Articular chondrocyte of knee joint (primary cell): ENCODE measurements around the gene ZNF44. TPM values are rescaled to one million over a fixed set of nuclear protein-coding genes. Genes with fewer than 3 reads are reported as not detected.

ENCODE experiments used
- total RNA-seq: library from RNA; depleted of rRNA; stranded (reverse); fragments of >200 nt; gene quantifications from 2 replicates; pipeline ENCODE4 v1.2.3, GENCODE V29; 2012

Gene ZNF44
- 13.3 and 13.5 TPM in 2 replicates for total RNA-seq

GRCh38 chr19:12294249-12295158, at the start of gene ZNF44:
TSS of gene ZNF44 (minus strand) at chr19:12294883. CDS start at chr19:12294694, 189 bp downstream.

GRCh38 chr19:12333162-12334159, 38.8 kb upstream of the ZNF44 start, which contains the start of gene ZNF563:
TSS of gene ZNF563 (minus strand) at chr19:12333633. CDS start at chr19:12333482, 151 bp downstream.

Other genes with a start within 250 kb of the ZNF44 start
- gene ZNF878, start 241.9 kb downstream of the ZNF44 start, total RNA-seq = 0.52 and 0.65 TPM in 2 replicates
- gene ZNF844, start 230.2 kb downstream of the ZNF44 start, total RNA-seq = 18.0 and 19.8 TPM in 2 replicates
- 6.3 and 10.6 TPM in 2 replicates for gene ZNF20, start 154.5 kb downstream of the ZNF44 start, total RNA-seq
- gene ZNF625, start 138.1 kb downstream of the ZNF44 start, total RNA-seq = 12.9 and 18.2 TPM in 2 replicates
- 8.4 and 12.1 TPM in 2 replicates for gene ZNF136, start 131.8 kb downstream of the ZNF44 start, total RNA-seq
- gene ZNF563, start 38.8 kb upstream of the ZNF44 start, total RNA-seq = 5.1 and 8.4 TPM in 2 replicates
- gene ZNF442, start 70.8 kb upstream of the ZNF44 start, total RNA-seq = 4.5 and 4.8 TPM in 2 replicates
- 2.9 and 4.4 TPM in 2 replicates for gene ZNF799, start 106.4 kb upstream of the ZNF44 start, total RNA-seq
- 2.4 and 5.0 TPM in 2 replicates for gene ZNF443, start 146.1 kb upstream of the ZNF44 start, total RNA-seq
- 5.5 and 7.7 TPM in 2 replicates for gene ZNF709, start 189.9 kb upstream of the ZNF44 start, total RNA-seq